GM20431 (cell line): ENCODE data around the gene USP49.

Experiments
- in situ Hi-C: fragments of 300-500 bp; cut with MseI, MboI; formaldehyde crosslinking; loops from one replicate; pipeline ENCODE4 v1.15.0; 2020; ENCODE audit warnings: low sequenced_read_pairs; ENCODE audit not compliant: unreplicated experiment

The USP49 gene

GRCh38 chr6:41785254-41785653 is 109.9 kb downstream of the USP49 start:
- in situ Hi-C loops: no loop called here

GRCh38 chr6:41784581-41785171 is 110.5 kb downstream of the USP49 start:
- in situ Hi-C loops: no loop called here

- in situ Hi-C loops: no loop called here
These were observed 111.9 kb downstream of the USP49 start for GRCh38 chr6:41783106-41783780.

GRCh38 chr6:41781366-41781730 is 113.8 kb downstream of the USP49 start:
- in situ Hi-C loops: no loop called here

GRCh38 chr6:41780551-41781365 is 114.4 kb downstream of the USP49 start, which contains the start of gene PRICKLE4:
Gene PRICKLE4, plus strand, starts transcription at chr6:41780782. Its CDS starts 2,692 bp downstream, at chr6:41783474.
- in situ Hi-C loops: no loop called here

- in situ Hi-C loops: loop anchor here (10.0 kb wide), 1 partner anchor 175 kb away; no protein-coding TSS in a partner anchor
These were observed 115.2 kb downstream of the USP49 start, which contains the start of gene FRS3 for GRCh38 chr6:41779788-41780550. Gene FRS3, minus strand, starts transcription at chr6:41779900. Its CDS starts 2,913 bp downstream, at chr6:41776987.

GRCh38 chr6:41779336-41779735 is 115.8 kb downstream of the USP49 start:
- in situ Hi-C loops: loop anchor here (10.0 kb wide), 1 partner anchor 175 kb away; no protein-coding TSS in a partner anchor

- in situ Hi-C loops: loop anchor here (10.0 kb wide), 1 partner anchor 174 kb away; no protein-coding TSS in a partner anchor
These were observed 116.3 kb downstream of the USP49 start for GRCh38 chr6:41778895-41779294.

- in situ Hi-C loops: loop anchor here (10.0 kb wide), 1 partner anchor 173 kb away; no protein-coding TSS in a partner anchor
These were observed 117.5 kb downstream of the USP49 start for GRCh38 chr6:41777551-41778285.

GRCh38 chr6:41775293-41775882 is 119.8 kb downstream of the USP49 start:
- in situ Hi-C loops: loop anchor here (10.0 kb wide), 1 partner anchor 171 kb away; no protein-coding TSS in a partner anchor

GRCh38 chr6:41774841-41775240 is 120.3 kb downstream of the USP49 start:
- in situ Hi-C loops: loop anchor here (10.0 kb wide), 1 partner anchor 170 kb away; no protein-coding TSS in a partner anchor

- in situ Hi-C loops: loop anchor here (10.0 kb wide), 1 partner anchor 167 kb away; no protein-coding TSS in a partner anchor
These were observed 123.9 kb downstream of the USP49 start for GRCh38 chr6:41771058-41771983.

- in situ Hi-C loops: loop anchor here (10.0 kb wide), 1 partner anchor 166 kb away; no protein-coding TSS in a partner anchor
These were observed 124.7 kb downstream of the USP49 start for GRCh38 chr6:41770381-41771057.

- in situ Hi-C loops: no loop called here
These were observed 125.8 kb downstream of the USP49 start for GRCh38 chr6:41769376-41769775.

- in situ Hi-C loops: no loop called here
These were observed 126.4 kb downstream of the USP49 start for GRCh38 chr6:41768545-41769308.

- in situ Hi-C loops: no loop called here
These were observed 127.9 kb downstream of the USP49 start for GRCh38 chr6:41767112-41767833.
